ENCODE measurements around the gene CUEDC1.

CUEDC1 gene

GRCh38 chr17:57970710-57971109 lies 15.5 kb upstream of the CUEDC1 start:
- TF ChIP-seq EZH2 (optimal IDR thresholded peaks at IDR 0.05; ENCODE audit: low read depth, low read length) (no peak), CTCF (IDR thresholded peaks at IDR 0.05; ENCODE audit: low read length) (no peak), EZH2phosphoT487 (IDR thresholded peaks at IDR 0.05; ENCODE audit: low read length) (no peak)
- no peaks in the 10 kb centered on the region for H3K9me3 ChIP-seq (replicated peaks; ENCODE audit: insufficient read depth, low read length)
- no peaks in the 10 kb centered on the region for H3K4me1 ChIP-seq (ENCODE audit: low read length)

GRCh38 chr17:57968456-57968855 lies 13.2 kb upstream of the CUEDC1 start:
- Histone ChIP-seq H3K9me3 (replicated peaks; ENCODE audit: insufficient read depth, low read length) (no peaks in the 10 kb centered on the region), H3K9ac (ENCODE audit: low read length) (no peak overlapping the region)
- TF ChIP-seq CTCF (IDR thresholded peaks at IDR 0.05; ENCODE audit: low read length) (no peak), EZH2phosphoT487 (IDR thresholded peaks at IDR 0.05; ENCODE audit: low read length) (no peak), EZH2 (optimal IDR thresholded peaks at IDR 0.05; ENCODE audit: low read depth, low read length) (no peak)

More at GRCh38 chr17:57970710-57971109, 15.5 kb upstream of the CUEDC1 start:
- Histone ChIP-seq H2AFZ (ENCODE audit: low read length) (no peak overlapping the region), H3K27ac (ENCODE audit: low read length) (no peak overlapping the region), H3K4me3 (ENCODE audit: low read length) (no peak overlapping the region), H3K79me2 (ENCODE audit: low read length) (no peaks in the 10 kb centered on the region), H3K36me3 (replicated peaks; ENCODE audit: insufficient read depth, low read length) (no peaks in the 10 kb centered on the region), H4K20me1 (ENCODE audit: insufficient read depth, low read length) (no peaks in the 10 kb centered on the region), H3K4me2 (ENCODE audit: low read depth, low read length) (no peak overlapping the region), H3K27me3 (replicated peaks; ENCODE audit: insufficient read depth, low read length) (peaks cover 8% of the 10 kb centered on the region; the same call in 1 of the 2 replicates), H3K9me2 (replicated peaks; ENCODE audit: insufficient read depth, low read length) (no peaks in the 10 kb centered on the region), H3K9ac (ENCODE audit: low read length) (no peak overlapping the region), H3F3A (ENCODE audit: insufficient read depth, low read length) (no peaks in the 10 kb centered on the region)
- no peak for DNase-seq

GRCh38 chr17:57966875-57967274 lies 11.7 kb upstream of the CUEDC1 start:
- H3K79me2 ChIP-seq (ENCODE audit: low read length): no peaks in the 10 kb centered on the region
- H3K4me3 ChIP-seq (ENCODE audit: low read length): no peak overlapping the region
- H3K36me3 ChIP-seq (replicated peaks; ENCODE audit: insufficient read depth, low read length): no peaks in the 10 kb centered on the region
- no peaks in the 10 kb centered on the region for H3F3A ChIP-seq (ENCODE audit: insufficient read depth, low read length)
- DNase-seq: no peak
- no peaks in the 10 kb centered on the region for H3K9me2 ChIP-seq (replicated peaks; ENCODE audit: insufficient read depth, low read length)
- no peaks in the 10 kb centered on the region for H3K9me3 ChIP-seq (replicated peaks; ENCODE audit: insufficient read depth, low read length)
- H2AFZ ChIP-seq (ENCODE audit: low read length): no peak overlapping the region
- H3K27me3 ChIP-seq (replicated peaks; ENCODE audit: insufficient read depth, low read length): peaks cover 19% of the 10 kb centered on the region
- TF ChIP-seq EZH2 (optimal IDR thresholded peaks at IDR 0.05; ENCODE audit: low read depth, low read length): no peak
- TF ChIP-seq CTCF (IDR thresholded peaks at IDR 0.05; ENCODE audit: low read length): no peak
- no peak for TF ChIP-seq EZH2phosphoT487 (IDR thresholded peaks at IDR 0.05; ENCODE audit: low read length)
- no peaks in the 10 kb centered on the region for H4K20me1 ChIP-seq (ENCODE audit: insufficient read depth, low read length)
- H3K4me2 ChIP-seq (ENCODE audit: low read depth, low read length): no peak overlapping the region
- H3K4me1 ChIP-seq (ENCODE audit: low read length): no peaks in the 10 kb centered on the region
- no peak overlapping the region for H3K27ac ChIP-seq (ENCODE audit: low read length)
- no peak overlapping the region for H3K9ac ChIP-seq (ENCODE audit: low read length)

More at GRCh38 chr17:57968456-57968855, 13.2 kb upstream of the CUEDC1 start:
- Histone ChIP-seq H2AFZ (ENCODE audit: low read length) (no peak overlapping the region), H3K4me2 (ENCODE audit: low read depth, low read length) (no peak overlapping the region), H3K4me1 (ENCODE audit: low read length) (no peaks in the 10 kb centered on the region), H3K36me3 (replicated peaks; ENCODE audit: insufficient read depth, low read length) (no peaks in the 10 kb centered on the region), H3K4me3 (ENCODE audit: low read length) (no peak overlapping the region), H3K27ac (ENCODE audit: low read length) (no peak overlapping the region), H3K9me2 (replicated peaks; ENCODE audit: insufficient read depth, low read length) (no peaks in the 10 kb centered on the region), H3K79me2 (ENCODE audit: low read length) (no peaks in the 10 kb centered on the region), H3F3A (ENCODE audit: insufficient read depth, low read length) (no peaks in the 10 kb centered on the region), H4K20me1 (ENCODE audit: insufficient read depth, low read length) (no peaks in the 10 kb centered on the region), H3K27me3 (replicated peaks; ENCODE audit: insufficient read depth, low read length) (peaks cover 8% of the 10 kb centered on the region; the same call in 1 of the 2 replicates)
- no peak for DNase-seq

Data from MM.1S (cell line).